GM21423 (cell line): ENCODE results near the gene PRAMEF20.
"Not testable (repeated sequence)": the region's sequence is repeated elsewhere in the genome, so short reads cannot be mapped to it uniquely, and the experiment has no call there.

Source experiments
- ATAC-seq: cut with Tn5 transposase; IDR thresholded peaks from one replicate; pipeline ENCODE4 v1.9.1; 2021; ENCODE audit warnings: mild to moderate bottlenecking, moderate library complexity; ENCODE audit not compliant: unreplicated experiment

The PRAMEF20 gene

DNA sequence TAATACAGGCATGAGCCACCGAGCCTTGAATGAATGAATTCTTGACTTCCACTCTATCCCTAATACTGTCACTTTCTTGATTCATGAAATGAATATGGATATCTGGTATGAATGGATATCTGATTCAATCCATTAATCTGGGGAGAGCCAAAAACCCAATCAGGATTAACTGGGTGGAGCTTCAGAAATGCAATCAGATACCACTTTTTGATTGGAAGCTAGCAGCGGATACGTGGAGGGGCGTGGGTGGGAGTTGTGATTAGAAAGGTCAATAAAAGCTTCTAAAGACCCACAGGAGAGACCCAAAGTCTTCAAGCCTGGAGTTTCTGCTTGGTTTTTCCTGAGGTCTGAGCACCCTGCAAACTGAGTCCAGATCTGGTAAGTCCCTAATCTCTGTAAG, at the start of gene PRAMEF20:
Gene PRAMEF20 (plus strand): TSS at position 301 of the 400 bp plus-strand sequence. CDS start 5,905 bp downstream, outside the sequence.
- not testable (repeated sequence) for ATAC-seq

DNA sequence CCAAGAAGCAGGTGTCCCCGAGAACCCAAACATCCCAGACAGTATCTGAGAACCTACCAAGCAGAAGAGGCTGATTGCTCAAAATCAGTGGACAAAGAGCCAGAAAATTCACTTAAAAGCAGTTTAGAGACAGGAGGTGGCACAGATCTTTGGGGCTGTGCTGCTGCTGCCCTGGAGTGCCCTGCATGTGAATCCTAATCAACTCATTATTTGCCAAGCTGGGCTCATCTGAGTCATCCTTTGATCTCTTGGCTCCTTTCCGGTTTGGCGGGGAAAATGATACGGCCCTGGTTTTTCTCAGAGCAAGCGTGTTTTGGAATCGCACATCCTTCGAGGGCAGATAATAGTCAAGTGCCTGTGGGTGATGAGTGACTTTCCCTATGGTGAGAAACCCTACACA, 47.9 kb upstream of the PRAMEF20 start:
- ATAC-seq = not testable (repeated sequence)

DNA sequence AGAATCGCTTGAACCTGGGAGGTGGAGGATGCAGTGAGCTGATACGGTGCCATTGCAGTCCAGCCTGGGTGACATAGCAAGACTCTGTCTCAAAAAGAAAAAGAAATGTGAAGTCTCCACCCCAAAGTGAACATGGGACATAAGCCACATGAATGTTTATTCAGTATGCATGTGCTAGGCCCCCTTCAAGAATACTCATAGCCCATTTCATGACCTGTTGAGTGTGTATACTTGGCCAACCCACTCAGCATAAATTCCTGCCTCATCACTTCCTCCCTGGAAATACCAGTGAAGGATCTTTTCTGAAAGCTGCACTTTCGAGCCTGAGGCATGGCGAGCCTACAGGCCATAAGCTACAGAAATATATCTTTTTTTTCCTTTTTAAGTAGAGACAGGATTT, 45.3 kb upstream of the PRAMEF20 start:
- not testable (repeated sequence) for ATAC-seq

DNA sequence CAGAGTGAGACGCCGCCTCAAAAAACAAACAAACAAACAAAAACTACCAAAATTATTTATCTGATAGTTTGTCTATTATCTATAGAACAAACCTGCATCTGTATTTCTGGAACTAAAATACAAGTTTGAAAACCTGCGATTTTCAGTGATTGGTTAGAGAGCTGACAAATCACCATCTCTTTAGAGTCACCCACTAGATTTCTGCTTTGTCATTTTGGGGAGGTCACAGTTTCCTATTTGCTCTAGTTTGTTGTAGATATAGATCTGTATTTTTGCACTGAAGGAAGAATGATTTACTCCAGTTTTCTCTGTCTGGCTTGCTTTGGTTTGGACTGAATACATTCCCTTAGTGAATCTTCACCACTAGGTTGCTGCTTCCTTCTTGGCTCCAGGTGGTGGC, 43.7 kb upstream of the PRAMEF20 start:
- not testable (repeated sequence) for ATAC-seq

DNA sequence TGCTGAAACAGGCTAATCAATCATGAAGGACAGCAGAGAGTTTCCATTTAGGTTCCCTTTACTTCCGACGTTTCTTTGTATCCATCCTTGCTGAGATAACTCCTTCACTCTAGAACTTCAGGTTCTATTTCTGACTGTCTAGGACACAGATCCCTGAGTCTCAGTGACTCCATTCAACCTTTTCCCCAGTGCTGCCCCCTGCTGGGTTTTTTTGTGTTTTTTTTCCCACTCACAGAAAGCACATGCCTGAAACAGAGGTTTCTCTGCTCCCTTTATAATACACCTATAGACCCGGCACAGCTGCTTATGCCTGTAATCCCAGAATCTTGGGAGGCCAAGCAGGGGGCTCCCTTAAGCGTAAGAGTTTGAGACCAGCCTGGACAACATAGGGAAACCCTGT, 41.7 kb upstream of the PRAMEF20 start:
- not testable (repeated sequence) for ATAC-seq

DNA sequence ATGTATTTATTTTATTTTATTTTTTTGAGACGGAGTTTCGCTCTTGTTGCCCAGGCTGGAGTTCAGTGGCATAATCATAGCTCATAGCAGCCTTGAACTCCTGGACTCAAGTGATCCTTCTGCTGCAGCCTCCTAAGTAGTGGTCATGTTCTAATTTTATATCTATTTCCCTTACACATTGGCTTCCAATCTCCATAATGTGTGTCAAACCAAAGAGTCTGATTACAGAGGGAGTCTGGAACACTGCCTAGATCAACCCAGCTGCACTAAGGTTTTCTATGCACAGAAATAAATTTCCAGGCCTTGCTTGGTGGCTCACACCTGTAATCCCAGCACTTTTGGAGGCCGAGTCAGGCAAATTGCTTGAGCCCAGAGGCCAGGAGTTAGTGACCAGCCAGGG, 31.3 kb upstream of the PRAMEF20 start:
- not testable (repeated sequence) for ATAC-seq

DNA sequence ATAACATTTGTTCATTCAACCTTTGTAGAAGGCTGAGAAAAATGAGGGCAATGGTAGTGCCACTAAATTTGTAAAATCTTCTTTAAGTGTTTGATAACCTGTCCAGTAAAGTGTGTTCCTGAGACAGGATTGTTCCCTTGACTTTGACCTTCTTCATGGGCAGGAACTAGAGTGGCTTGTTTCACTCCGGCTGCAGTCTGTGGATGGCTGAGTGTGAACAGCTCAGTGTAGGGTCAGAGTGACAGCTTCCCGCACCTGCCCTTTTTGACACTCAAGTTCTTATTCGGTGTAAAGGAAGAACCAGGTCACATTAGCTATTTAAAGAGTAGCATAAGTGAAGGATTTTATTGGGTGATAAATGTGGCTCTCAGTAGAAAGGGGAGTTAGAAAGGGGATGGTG, 29.9 kb upstream of the PRAMEF20 start:
- ATAC-seq = not testable (repeated sequence)

DNA sequence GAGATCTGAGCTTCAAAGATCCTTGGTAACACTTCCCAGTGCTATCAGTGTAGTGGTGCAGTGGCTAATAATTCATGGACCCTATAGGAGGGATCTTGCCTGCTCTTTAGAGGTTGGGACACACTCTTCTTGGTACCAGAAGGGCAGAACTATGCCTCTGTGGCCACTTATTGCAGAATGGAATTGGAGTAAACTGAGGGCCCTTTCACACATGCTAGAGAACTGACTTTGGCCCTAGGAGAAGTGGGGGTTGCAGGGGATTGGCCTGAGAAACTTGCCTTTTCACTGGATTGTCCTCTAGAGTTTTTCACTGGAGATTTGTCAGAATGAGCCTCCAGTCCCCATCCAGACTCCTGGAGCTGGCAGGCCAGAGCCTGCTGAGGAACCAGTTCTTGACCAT, 20.9 kb upstream of the PRAMEF20 start, which contains the start of gene PRAMEF17:
Gene PRAMEF17 (plus strand): TSS at position 301 of the 400 bp plus-strand sequence. CDS start 26 bp downstream, at position 327.
- not testable (repeated sequence) for ATAC-seq

DNA sequence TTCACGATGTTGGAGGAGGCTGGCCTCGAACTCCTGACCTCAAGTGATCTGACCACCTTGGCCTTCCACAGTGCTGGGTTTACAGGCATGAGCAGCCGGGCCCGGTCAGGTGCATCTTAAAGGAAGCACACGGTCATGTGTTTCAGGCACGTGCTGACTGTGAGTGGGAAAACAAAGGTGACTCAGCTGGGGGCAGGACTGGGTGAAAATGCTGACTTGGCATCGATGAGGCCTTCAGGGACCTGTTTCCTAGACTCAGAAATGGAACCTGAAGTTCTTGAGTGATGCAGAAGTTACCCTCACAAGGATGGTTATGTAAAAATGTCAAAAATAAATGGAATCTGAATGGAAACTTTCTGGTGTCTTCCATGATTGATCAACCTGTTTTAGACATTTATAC, 17.2 kb upstream of the PRAMEF20 start:
- ATAC-seq = not testable (repeated sequence)

DNA sequence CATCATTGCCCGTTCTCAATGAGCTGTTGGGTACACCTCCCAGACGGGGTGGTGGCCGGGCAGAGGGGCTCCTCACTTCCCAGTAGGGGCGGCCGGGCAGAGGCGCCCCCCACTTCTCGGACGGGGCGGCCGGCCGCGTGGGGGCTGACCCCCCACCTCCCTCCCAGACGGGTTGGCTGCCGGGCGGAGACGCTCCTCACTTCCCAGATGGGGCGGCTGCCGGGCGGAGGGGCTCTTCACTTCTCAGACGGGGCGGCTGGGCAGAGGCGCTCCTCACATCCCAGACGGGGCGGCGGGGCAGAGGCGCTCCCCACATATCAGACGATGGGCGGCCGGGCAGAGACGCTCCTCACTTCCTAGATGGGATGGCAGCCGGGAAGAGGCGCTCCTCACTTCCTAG, 15.5 kb upstream of the PRAMEF20 start:
- ATAC-seq = not testable (repeated sequence)

DNA sequence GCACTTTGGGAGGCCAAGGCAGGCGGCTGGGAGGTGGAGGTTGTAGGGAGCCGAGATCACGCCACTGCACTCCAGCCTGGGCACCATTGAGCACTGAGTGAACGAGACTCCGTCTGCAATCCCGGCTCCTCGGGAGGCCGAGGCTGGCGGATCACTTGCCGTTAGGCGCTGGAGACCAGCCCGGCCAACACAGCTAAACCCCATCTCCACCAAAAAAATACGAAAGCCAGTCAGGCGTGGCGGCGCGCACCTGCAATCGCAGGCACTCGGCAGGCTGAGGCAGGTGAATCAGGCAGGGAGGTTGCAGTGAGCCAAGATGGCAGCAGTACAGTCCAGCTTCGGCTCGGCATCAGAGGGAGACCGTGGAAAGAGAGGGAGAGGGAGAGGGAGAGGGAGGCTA, 14.9 kb upstream of the PRAMEF20 start:
- not testable (repeated sequence) for ATAC-seq

DNA sequence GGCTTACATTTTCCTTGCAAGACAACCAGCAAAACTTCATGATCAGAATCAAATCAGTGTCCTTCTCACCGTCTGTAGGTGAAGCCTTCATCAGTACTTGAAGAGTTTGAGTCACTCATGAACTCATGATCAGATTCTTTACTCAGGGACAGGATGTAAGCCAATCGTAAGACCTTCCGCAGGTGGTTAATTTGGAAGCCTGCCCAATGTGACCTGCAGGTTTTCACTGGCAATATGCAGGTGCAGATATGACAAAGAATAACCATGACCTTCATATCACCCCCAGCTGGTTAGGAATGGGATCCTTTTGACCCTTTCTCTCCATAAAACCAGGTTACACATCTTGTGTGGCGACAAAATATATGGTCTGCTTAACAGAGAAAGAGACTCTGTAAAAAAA, 2.4 kb upstream of the PRAMEF20 start:
- ATAC-seq = no peak

DNA sequence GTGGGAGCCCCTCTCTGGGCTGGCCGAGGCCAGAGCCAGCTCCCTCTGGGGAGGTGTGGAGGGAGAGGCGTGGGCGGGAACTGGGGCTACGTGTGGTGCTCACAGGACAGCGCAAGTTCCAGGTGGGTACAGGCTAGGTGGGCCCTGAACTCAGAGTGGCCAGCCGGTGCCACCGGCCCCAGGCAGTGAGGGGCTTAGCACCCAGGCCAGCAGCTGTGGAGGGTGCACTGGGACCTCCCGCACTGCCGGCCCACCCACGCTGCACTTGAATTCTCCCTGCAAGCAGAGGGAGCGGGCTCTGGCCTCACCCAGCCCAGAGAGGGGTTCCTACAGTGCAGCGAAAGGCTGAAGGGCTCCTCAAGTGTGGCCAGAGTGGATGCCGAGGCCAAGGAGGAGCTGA, 20.2 kb downstream of the PRAMEF20 start:
- no peak for ATAC-seq

DNA sequence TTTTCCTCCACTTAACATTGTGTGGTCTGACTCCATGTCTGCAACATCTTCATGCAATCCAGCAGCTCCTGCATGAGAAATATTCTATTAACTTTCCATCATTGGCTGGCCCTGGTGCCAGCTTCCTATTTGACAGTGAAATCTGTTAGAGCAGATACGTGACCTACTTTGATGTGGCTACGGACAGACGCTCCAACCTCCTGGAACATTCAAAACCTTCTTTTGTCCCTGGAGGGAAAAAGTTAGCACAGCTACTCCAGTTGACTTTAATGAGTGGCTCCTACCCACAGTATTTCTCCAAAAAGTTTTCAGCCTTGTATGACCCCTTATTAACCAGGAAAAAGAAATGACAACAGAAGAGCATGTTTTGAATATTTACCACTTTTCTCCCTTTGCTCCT, 22.0 kb downstream of the PRAMEF20 start:
- no peak for ATAC-seq

DNA sequence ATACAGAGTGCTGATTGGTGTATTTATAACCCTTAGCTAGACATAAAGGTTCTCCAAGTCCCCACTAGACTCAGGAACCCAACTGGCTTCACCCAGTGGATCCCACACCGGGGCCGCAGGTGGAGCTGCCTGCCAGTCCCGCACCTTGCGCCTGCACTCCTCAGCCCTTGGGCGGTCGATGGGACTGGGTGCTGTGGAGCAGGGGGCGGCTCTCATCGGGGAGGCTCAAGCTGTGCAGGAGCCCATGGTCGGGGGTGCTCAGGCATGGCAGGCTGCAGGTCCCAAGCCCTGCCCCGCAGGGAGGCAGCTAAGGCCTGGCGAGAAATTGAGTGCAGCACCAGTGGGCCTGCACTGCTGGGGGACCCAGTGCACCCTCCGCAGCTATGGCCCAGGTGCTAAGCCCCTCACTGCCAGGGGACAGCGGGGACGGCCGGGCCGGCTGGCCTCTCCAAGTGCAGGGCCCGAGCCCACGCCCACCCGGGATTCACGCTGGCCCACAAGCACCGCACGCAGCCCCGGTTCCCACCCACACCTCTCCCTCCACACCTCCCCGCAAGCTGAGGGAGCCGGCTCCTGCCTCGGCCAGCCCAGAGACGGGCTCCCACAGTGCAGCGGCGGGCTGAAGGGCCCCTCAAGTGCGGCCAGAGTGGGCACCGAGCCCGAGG, 23.6 kb downstream of the PRAMEF20 start:
- ATAC-seq = not testable (repeated sequence)

DNA sequence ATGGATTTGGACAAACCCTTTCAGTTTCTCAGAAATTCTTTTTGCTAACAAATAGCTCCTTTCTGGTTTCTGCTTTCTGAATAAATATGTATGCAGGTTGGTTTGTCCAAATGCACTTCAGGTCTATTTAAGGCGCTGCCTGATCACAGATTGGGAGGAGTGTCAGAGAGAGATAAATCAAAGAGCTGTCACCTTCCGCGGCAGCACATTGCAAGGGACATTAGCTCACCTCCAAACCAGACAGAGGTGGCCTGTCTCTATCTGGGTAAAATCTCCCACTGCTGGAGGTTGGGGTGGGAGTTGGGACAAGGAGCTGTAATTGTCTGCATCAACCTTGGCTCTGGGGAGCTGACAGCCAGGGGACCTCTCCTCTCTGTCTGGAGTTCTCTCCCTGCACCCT, 25.2 kb downstream of the PRAMEF20 start:
- ATAC-seq = no peak

DNA sequence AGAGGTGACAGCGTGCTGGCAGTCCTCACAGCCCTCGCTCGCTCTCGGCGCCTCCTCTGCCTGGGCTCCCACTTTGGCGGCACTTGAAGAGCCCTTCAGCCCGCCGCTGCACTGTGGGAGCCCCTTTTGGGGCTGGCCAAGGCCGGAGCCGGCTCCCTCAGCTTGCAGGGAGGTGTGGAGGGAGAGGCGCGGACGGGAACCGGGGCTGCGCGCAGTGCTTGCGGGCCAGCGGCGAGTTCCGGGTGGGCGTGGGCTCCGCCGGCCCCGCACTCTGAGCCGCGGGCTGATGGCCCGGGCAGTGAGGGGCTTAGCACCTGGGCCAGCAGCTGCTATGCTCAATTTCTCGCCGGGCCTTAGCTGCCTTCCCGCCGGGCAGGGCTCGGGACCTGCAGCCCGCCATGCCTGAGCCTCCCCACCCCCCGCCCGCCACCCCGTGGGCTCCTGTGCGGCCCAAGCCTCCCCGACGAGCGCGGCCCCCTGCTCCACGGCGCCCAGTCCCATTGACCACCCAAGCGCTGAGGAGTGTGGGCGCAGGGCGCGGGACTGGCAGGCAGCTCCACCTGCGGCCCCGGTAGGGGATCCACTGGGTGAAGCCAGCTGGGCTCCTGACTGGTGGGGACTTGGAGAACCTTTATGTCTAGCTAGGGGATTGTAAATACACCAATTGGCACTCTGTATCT, 29.0 kb downstream of the PRAMEF20 start:
- not testable (repeated sequence) for ATAC-seq

DNA sequence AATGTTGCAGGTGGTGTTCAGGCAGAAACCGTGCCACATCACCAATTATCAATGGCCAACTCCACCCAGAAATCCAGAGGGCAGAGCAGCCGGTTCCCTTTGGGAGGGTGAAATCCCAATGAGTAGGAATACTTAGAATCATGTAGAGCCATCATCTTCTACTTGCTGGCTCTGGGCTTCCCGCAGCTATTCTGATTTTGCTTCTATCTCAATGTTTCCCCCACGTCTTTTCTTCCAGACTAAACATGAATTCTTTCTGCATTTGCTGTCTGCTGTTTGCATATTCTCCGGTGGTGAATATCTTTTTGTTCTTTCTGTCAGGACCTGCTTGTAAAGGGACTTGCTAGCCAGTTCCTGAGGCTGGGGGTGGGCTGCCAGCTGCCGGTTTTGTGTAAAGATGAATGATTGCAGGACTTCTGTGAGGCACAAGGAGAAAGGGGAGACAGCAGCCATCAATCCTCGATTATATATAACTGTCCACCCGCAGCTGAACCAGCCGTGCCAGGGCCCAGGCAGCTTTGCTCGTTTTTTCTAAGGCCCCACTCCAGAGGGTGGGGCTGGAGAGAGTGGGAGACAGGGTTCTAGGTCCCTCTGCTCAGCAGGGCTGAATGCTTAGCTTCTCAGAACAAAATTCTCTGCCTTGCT, 33.2 kb downstream of the PRAMEF20 start:
- no peak for ATAC-seq

DNA sequence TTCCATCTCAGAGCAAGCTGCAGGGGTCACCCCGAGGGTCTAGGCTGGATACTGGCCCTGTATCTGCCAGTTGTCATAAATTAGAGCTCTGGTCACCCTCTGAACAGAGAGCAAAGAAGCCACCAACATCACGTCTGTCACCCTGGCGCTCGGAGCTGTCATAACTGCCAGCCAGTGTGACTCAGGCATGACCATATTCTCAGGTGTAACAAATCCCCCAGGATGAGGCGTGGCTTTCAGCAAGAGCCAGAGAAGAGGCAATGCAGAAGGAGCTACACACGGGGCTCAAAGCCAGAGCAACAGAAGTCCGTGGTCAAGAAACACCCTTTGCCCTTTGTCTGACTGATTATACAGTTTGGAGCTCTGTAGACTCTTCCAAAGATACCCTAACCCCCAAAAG, 40.0 kb downstream of the PRAMEF20 start:
- ATAC-seq = no peak

DNA sequence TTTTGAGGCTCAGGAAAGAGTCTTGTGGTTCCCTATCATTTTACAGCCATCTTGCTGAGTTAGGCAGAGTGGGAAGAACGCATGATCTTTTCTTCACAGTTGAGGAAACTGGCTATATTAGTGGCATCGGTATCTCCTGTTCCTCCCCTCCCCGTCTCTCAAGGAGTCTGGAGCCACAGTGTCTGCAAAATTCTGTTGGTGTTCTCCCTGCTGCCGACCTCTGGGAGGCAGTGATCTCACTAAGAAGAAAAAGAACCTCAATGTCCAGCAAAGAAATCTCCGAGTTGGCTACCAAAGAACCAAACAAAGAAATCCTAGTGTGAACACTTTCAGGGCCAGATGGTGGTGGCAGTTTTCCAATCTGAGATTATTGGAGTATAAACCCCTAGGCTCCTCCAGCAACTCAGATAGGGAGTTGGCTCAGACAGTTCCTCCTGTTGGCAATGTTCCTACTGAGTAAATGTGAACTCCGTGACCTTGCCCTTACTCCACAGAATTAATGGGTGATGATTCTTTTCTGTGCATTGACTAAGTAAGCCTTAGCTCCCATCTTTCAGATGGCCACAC, 41.2 kb downstream of the PRAMEF20 start:
- no peak for ATAC-seq

DNA sequence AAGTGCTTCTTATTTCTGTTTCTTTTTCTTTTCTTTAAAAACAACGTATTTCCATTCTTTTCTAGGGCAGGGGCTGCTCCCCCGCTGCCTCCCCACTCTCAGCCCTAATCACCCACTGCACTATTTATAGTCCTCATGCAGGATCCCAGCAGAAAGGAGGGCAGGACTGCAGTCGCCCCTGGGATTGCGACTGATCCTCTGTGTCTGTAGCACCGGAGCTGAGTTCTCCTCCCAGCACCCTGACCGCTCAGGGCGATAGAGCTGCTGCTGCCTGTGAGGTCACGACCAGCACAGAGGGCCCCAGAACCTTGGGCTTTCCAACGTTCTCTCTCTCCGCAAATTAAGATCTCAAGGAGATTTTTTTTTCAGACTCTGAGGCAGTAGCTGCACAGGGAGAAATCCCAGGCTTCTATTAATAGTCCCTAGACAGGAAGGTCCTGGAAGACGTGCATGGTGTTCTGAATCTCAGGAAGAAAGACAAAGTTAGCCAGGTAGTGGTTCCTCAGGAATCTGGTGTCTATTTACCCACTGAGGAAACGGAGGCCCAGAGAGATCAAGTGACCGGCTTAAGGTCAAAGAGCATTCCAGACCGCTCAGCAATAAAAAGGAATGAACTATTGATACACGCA, 46.8 kb downstream of the PRAMEF20 start:
- no peak for ATAC-seq
